Large intestine (tissue), 3 donors: ENCODE results near the gene TMSB10. TPM values are rescaled to one million over a fixed set of nuclear protein-coding genes. Genes with fewer than 3 reads are reported as not detected.
"Not testable (repeated sequence)": the region's sequence is repeated elsewhere in the genome, so short reads cannot be mapped to it uniquely, and the experiment has no call there.

Experiments used
- DNase-seq, 2 donors: peaks; one replicate each; pipeline versions ENCODE4 v3.0.0 to v3.0.0-alpha.2; 2013
- H3K27ac ChIP-seq: one replicate; pipeline ENCODE4 v1.5.1; 2013; ENCODE audit warnings: low read length
- H3K27me3 ChIP-seq: 2 replicates; pipeline ENCODE4 v1.6.1; 2013; ENCODE audit warnings: low read length; ENCODE audit not compliant: control insufficient read depth, insufficient read depth
- H3K36me3 ChIP-seq: 2 replicates; pipeline ENCODE4 v1.6.1; 2013; ENCODE audit warnings: low read length; ENCODE audit not compliant: control insufficient read depth, insufficient read depth
- H3K4me1 ChIP-seq: one replicate; pipeline ENCODE4 v1.6.1; 2013; ENCODE audit warnings: low read length; ENCODE audit not compliant: control insufficient read depth, insufficient read depth
- H3K4me3 ChIP-seq: one replicate; pipeline ENCODE4 v1.5.1; 2013; ENCODE audit warnings: low read length
- H3K9me3 ChIP-seq: one replicate; pipeline ENCODE4 v1.6.1; 2013; ENCODE audit warnings: mild to moderate bottlenecking, low read depth, low read length, moderate library complexity; ENCODE audit not compliant: control insufficient read depth
- WGBS: methylation state at CpG from one replicate; pipeline ENCODE4 v1.1.5; 2013; ENCODE audit warnings: low lambda C conversion rate; ENCODE audit not compliant: insufficient coverage; 5-methylcytosine and 5-hydroxymethylcytosine counted together
- polyA plus RNA-seq: library from polyadenylated mRNA; unstranded; fragments of 120-200 nt; gene quantifications from one replicate; pipeline ENCODE4 v1.2.1, GENCODE V29; 2013

The TMSB10 gene
- polyA plus RNA-seq, 1 donor: 1,245 TPM

DNA sequence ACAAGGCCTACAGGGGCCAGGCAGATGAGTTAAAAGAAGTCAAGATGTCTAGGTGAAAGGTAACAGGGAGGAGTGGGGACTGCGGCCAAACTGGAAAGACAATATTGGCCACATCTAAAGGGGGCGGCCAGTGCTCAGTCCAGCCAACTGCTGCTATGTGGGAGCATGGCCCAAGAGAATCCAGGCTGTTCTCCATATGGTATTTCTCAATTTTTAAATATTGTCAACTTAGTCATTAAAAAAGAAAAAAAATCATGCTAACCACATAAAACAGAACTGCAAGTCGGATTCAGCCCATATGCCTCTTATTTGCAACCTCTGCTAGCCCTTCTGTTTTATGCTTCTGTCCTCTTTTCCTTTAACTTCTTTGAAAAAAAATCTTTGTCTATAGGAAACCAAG, 39.3 kb upstream of the TMSB10 start:
- H3K36me3 ChIP-seq: no peaks in the 10 kb centered on the region

DNA sequence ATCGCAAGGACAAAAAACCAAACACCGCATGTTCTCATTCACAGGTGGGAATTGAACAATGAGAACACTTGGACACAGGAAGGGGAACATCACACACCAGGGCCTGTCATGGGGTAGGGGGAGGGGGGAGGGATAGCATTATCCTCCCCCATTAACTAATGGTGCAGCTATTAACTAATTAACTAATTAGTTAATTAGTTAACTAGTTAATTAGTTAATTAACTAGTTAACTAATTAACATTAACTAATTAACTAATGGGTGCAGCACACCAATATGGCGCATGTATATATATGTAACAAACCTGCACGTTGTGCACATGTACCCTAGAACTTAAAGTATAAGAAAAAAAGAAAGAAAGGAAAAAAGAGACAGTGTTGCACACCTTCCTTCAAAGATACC, 37.1 kb upstream of the TMSB10 start:
- WGBS: 100% methylated on average over 1 of the region's 4 CpGs
- not testable (repeated sequence) for H3K27me3 ChIP-seq, H3K4me1 ChIP-seq, H3K4me3 ChIP-seq, H3K9me3 ChIP-seq, H3K27ac ChIP-seq, H3K36me3 ChIP-seq, DNase-seq

More for the DNA sequence above, 39.3 kb upstream of the TMSB10 start:
- Histone ChIP-seq H3K4me1 (no peaks in the 10 kb centered on the region), H3K27me3 (no peaks in the 10 kb centered on the region), H3K9me3 (no peaks in the 10 kb centered on the region), H3K4me3 (no peak overlapping the region), H3K27ac (no peak overlapping the region)
- 100% methylated on average over 1 of the region's 3 CpGs for WGBS
- DNase-seq: no peak

DNA sequence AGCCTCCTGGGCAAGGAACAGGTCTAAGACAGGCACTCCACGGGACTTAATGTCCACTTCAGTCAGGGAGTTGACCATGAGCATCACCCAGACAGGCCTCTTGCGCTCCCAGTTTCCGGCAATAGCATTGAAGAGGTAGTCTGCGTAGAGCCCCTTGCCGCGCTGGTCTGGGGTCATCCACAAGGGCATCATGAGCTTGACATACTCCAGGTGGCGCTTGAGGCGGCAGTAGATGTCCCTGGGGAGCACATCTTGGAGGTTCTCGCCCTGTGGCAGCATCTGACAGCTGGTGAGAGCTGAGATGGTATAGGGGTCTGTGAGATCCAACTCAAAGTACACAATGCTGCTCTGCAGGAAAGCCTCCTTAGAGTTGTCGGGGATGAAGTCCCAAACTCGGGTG, 35.1 kb upstream of the TMSB10 start:
- H3K4me1 ChIP-seq: no peaks in the 10 kb centered on the region
- H3K36me3 ChIP-seq: no peaks in the 10 kb centered on the region
- WGBS: 100% methylated on average over 1 of the region's 11 CpGs
- no peak overlapping the region for H3K4me3 ChIP-seq
- H3K9me3 ChIP-seq: no peaks in the 10 kb centered on the region
- no peak overlapping the region for H3K27ac ChIP-seq
- no peaks in the 10 kb centered on the region for H3K27me3 ChIP-seq
- DNase-seq: no peak

DNA sequence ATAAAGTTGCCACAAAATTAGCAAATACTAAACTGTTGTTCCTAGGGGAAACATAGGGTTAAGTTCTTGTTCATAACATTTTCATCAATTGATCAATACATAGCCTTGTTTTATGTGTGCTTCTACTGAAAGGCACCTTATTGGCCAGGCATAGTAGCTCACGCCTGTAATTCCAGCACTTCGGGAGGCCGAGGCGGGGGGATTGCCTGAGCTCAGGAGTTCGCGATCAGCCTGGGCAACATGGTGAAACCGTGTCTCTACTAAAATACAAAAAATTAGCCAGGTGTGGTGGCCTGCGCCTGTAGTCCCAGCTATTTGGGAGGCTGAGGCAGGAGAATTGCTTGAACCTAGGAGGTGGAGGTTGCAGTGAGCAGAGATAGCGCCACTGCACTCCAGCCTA, 32.8 kb upstream of the TMSB10 start:
- not testable (repeated sequence) for H3K27me3 ChIP-seq, H3K4me3 ChIP-seq, H3K4me1 ChIP-seq, DNase-seq, H3K36me3 ChIP-seq, H3K9me3 ChIP-seq, H3K27ac ChIP-seq
- WGBS: no CpG with 5 or more reads among the region's 9 CpGs

DNA sequence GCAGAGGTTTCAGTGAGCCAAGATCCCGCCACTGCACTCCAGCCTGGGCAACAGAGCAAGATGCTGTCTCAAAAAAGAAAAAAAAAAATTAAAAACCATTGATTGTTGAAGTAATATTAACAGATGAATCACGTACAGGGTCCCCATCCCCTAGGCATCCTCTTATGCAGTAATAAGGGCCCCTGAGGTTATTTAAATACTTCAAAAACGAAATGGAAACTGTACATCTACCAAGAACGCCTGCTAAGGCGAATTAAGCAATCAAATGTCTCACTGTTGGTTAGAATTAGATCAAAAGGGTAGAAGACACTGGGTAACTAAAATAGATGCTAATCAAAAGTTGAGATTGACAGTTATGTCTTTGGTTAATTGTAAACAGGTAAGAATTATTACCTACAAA, 32.1 kb upstream of the TMSB10 start:
- DNase-seq: no peak
- H3K27ac ChIP-seq: no peak overlapping the region
- 100% methylated on average over 4 of the region's 5 CpGs for WGBS
- no peaks in the 10 kb centered on the region for H3K36me3 ChIP-seq
- no peaks in the 10 kb centered on the region for H3K9me3 ChIP-seq
- no peaks in the 10 kb centered on the region for H3K27me3 ChIP-seq
- no peaks in the 10 kb centered on the region for H3K4me1 ChIP-seq
- H3K4me3 ChIP-seq: no peak overlapping the region

DNA sequence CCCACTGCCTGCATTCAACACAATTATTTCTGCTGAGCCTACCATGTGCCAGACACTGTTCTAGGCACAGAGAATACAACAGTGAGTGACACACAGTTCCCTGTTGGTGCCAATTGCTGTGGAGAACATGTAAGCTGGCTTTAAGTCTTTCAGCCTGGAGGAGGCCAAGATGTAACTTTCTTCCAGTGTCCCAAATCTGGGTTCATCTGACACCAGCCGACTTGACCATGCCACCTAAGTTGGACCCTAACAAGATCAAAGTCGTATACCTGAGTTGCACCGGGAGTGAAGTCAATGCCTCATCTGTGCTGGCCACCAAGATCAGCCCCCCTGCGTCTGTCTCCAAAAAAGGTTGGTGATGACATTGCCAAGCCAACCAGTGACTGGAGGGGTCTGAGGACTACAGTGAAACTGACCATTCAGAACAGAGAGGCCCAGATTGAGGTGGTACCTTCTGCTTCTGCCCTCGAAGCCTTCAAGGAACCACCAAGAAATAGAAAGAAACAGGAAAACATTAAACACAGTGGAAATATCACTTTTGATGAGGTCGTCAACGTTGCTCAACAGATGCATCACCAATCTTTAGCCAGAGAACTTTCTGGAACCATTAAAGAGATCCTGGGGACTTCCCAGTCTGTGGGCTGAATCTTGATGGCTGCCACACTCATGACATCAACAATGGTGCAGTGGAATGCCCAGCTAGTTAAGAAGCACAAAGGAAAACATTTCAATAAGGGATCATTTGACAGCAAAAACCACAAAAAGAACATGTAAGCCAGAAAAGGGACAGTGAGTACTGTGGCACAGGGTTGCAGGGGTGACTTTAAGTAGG, 30.9 kb upstream of the TMSB10 start:
- Histone ChIP-seq H3K4me1 (no peaks in the 10 kb centered on the region), H3K27me3 (peaks cover 10% of the 10 kb centered on the region), H3K36me3 (no peaks in the 10 kb centered on the region), H3K27ac (no peak overlapping the region), H3K9me3 (no peaks in the 10 kb centered on the region), H3K4me3 (no peak overlapping the region)
- DNase-seq: no peak
- no CpG with 5 or more reads among the region's 7 CpGs for WGBS

DNA sequence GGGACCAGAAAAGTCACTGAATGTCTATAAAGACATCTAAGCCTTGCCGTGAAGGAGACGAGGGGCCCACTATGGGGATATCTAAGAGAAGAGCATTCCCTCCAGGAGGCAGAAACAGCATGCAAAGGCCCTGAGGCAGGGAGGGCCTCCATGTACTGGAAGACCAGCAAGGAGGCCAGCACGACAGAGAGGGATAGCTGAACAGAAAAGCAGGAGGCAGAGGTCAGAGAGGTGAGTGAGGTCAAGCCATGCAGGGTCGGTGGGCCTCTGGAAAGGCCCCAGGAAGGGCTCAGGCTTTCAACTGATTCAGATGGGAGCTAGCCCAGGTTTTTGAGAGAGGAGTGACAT, 30.3 kb upstream of the TMSB10 start:
- Histone ChIP-seq H3K9me3 (no peaks in the 10 kb centered on the region), H3K27me3 (peaks cover 13% of the 10 kb centered on the region), H3K4me3 (no peak overlapping the region), H3K4me1 (no peaks in the 10 kb centered on the region), H3K27ac (no peak overlapping the region), H3K36me3 (no peaks in the 10 kb centered on the region)
- no CpG with 5 or more reads among the region's 4 CpGs for WGBS
- no peak for DNase-seq

DNA sequence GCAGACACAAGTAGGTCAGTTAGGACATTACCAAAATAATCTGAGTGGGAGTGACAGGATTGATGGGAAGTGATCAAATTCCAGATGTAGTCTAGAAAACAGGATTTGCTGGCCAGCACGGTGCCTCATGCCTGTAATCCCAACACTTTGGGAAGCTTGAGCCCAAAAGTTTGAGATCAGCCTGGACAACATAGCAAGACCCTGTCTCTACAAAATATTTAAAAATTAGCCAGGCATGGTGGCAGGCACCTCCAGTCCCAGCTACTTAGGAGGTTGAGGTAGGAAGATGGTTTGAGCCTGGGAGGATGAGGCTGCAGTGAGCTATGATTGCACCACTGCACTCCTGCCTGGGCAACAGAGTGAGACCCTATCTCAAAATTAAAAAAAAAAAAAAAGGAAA, 29.8 kb upstream of the TMSB10 start:
- H3K4me3 ChIP-seq, H3K27ac ChIP-seq, H3K9me3 ChIP-seq, DNase-seq, H3K36me3 ChIP-seq, H3K4me1 ChIP-seq: not testable (repeated sequence)
- peaks cover 18% of the 10 kb centered on the region for H3K27me3 ChIP-seq
- WGBS: no CpG with 5 or more reads among the region's 1 CpG

DNA sequence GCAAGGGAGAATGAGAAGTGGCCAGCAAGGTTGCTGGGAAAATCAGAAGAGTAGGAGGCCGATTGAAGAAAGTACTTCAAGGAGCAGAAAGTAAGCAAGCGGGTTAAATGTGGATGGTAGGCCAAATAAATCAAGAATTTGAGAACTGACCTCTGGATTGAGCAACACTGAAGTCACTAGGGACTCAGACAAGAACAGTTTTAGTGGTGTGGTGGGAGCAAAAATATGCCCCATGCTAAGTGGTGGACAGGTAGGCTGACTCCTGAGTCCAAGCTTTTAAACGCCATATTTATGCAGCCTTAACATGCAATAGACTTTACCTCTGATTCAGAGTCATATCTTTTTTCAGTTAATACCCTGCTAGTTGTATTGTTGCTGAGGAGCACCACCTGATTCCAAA, 29.1 kb upstream of the TMSB10 start:
- Histone ChIP-seq H3K36me3 (no peaks in the 10 kb centered on the region), H3K4me1 (no peaks in the 10 kb centered on the region)
- no CpG with 5 or more reads among the region's 3 CpGs for WGBS

DNA sequence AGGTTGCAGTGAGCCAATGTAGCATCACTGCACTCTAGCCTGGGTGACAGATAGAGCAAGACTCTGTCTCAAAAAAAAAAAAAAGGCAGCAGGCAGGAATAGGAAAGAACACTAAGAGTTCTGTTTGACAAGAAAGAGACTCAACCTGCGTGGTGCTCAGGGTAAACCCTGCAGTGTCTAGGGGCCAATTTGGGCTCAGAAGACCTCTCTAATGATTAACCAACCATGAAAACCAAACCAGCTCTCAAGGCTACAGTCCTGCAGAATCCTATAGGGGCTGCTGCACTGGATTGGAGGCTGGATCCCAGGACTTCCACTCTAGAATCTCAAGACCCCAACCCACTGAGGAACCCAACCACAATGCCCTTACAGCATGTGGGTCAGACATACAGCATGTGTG, 27.0 kb upstream of the TMSB10 start:
- WGBS: no CpG with 5 or more reads among the region's 1 CpG
- peak in 1 of 2 donors; percentile 30 for DNase-seq
- Histone ChIP-seq H3K36me3 (no peaks in the 10 kb centered on the region), H3K27ac (peak overlapping the region; percentile 19), H3K4me1 (peaks cover 3% of the 10 kb centered on the region), H3K4me3 (peak overlapping the region; percentile 75), H3K27me3 (peaks cover 28% of the 10 kb centered on the region), H3K9me3 (no peaks in the 10 kb centered on the region)

More for the DNA sequence above, 29.1 kb upstream of the TMSB10 start:
- Histone ChIP-seq H3K27me3 (peaks cover 23% of the 10 kb centered on the region), H3K27ac (no peak overlapping the region), H3K4me3 (no peak overlapping the region), H3K9me3 (no peaks in the 10 kb centered on the region)
- no peak for DNase-seq
